NB4 (cell line): Measurements from ENCODE around the gene COX8A.
A peak's percentile ranks its signal among the peaks of the same experiment; 100 is the strongest.

ENCODE experiments used
- DNase-seq: peaks from one replicate; pipeline ENCODE4 v3.0.0; 2010; ENCODE audit warnings: low read depth
- H3K4me3 ChIP-seq: one replicate; pipeline ENCODE4 v1.5.1; 2011; ENCODE audit warnings: mild to moderate bottlenecking, low read depth, low read length, moderate library complexity
- MAX ChIP-seq: IDR thresholded peaks from 2 replicates; pipeline ENCODE4 v1.6.1; 2011; ENCODE audit warnings: low read depth, low read length
- MYC ChIP-seq: IDR thresholded peaks from 2 replicates; pipeline ENCODE4 v1.6.1; 2011; ENCODE audit warnings: low read depth, low read length
- POLR2A ChIP-seq: IDR thresholded peaks from 2 replicates; pipeline ENCODE4 v1.6.1; 2011; ENCODE audit warnings: mild to moderate bottlenecking; ENCODE audit not compliant: insufficient read length; ENCODE audit errors: extremely low read depth
- TF ChIP-seq, protein P1 (sequence below): IDR thresholded peaks from one replicate; pipeline ENCODE4 v1.5.1; 2012; ENCODE audit warnings: low read depth, low read length

COX8A gene

GRCh38 chr11:63937713-63938478, 36.5 kb upstream of the COX8A start:
- H3K4me3 ChIP-seq = peak overlapping the region; percentile 69
- no peak for TF ChIP-seq POLR2A
- no peak; the same call in 1 of the 2 replicates for TF ChIP-seq MAX
- 0 out of 2 replicates have a peak, but pooled peaks have one; percentile 10 for TF ChIP-seq MYC
- TF ChIP-seq, protein P1, sequence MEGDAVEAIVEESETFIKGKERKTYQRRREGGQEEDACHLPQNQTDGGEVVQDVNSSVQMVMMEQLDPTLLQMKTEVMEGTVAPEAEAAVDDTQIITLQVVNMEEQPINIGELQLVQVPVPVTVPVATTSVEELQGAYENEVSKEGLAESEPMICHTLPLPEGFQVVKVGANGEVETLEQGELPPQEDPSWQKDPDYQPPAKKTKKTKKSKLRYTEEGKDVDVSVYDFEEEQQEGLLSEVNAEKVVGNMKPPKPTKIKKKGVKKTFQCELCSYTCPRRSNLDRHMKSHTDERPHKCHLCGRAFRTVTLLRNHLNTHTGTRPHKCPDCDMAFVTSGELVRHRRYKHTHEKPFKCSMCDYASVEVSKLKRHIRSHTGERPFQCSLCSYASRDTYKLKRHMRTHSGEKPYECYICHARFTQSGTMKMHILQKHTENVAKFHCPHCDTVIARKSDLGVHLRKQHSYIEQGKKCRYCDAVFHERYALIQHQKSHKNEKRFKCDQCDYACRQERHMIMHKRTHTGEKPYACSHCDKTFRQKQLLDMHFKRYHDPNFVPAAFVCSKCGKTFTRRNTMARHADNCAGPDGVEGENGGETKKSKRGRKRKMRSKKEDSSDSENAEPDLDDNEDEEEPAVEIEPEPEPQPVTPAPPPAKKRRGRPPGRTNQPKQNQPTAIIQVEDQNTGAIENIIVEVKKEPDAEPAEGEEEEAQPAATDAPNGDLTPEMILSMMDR = no peak
- peak; percentile 55 for DNase-seq

DNA sequence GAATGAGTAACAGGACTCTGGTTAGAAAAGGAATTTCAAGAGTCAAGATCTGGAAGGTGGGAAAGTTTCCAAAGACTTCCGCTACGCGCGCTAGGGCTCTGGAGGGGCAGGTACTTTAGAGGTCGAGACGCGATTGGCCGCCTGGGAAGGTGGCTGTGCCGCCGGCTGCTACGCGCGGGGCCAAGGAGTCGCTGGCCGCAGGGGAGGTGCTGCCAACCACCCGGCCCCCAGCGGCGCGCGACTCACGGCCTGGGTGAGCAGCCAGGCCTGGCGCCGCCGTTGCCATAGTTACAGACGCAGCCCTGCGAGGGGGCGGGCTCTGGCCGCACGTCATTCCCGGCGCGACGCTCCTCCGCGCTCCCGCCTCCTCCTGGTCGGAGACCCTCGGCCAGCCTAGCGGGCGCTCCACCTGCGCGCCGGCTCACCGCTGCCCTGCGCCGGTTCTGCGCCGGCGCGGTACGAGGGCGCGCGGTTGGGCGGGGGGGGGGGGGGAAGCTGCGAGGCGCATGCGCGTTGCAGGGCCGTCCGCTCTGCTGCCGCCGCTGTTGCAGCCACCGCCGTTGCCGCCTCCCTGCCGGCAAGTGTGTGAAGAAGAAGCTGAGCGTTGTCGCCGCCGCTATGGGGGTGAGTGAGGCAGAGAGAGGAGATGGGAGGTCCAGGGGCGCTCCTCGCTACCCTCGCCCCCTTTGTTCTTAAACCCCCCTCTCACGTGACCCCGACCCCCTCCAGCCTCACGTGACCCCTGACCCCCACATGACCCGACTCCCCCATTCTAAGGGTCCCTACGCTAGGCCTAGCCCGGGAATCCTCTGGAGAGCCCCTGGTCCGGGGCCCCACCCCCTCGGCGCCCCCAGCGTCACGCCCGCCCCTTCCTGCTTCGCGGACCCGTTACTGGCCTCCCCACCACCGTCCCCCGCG, 35.7 kb upstream of the COX8A start, which contains the start of gene NAA40:
Gene NAA40 (plus strand): TSS at position 524 of the 918 bp plus-strand sequence. CDS start 95 bp downstream, at position 619.
- peak; percentile 55 for TF ChIP-seq POLR2A
- TF ChIP-seq MYC = peak; percentile 93
- TF ChIP-seq, protein P1 = no peak
- TF ChIP-seq MAX = peak; percentile 90
- DNase-seq = peak; percentile 99
- peak within 1 kb of the TSS; percentile 69 for H3K4me3 ChIP-seq

- TF ChIP-seq, protein P1 = no peak
- TF ChIP-seq MAX (no peak), MYC (no peak; the same call in 1 of the 2 replicates), POLR2A (no peak)
- DNase-seq = no peak
- H3K4me3 ChIP-seq = peak overlapping the region; percentile 67
Observed at GRCh38 chr11:63939397-63939891, 35.0 kb upstream of the COX8A start.

GRCh38 chr11:63940786-63941185, 33.6 kb upstream of the COX8A start:
- TF ChIP-seq MAX (no peak; the same call in 1 of the 2 replicates), POLR2A (no peak), MYC (no peak)
- TF ChIP-seq, protein P1 = no peak
- peak; percentile 56 for DNase-seq
- peak overlapping the region; percentile 2 for H3K4me3 ChIP-seq

- DNase-seq = no peak
- H3K4me3 ChIP-seq = no peak overlapping the region
- no peak for TF ChIP-seq MYC
Observed at GRCh38 chr11:63941901-63942300, 32.5 kb upstream of the COX8A start.
